K562 (cell line): ENCODE measurements around the gene MBNL1. TPM values are rescaled to one million over a fixed set of nuclear protein-coding genes. Genes with fewer than 3 reads are reported as not detected.

Experiments used
- CBFA2T3 ChIP-seq: fragments of 450-650 bp; IDR thresholded peaks from 2 replicates; pipeline ENCODE4 v1.6.1; 2017
- CC2D1A ChIP-seq: fragments of 450-650 bp; IDR thresholded peaks from 2 replicates; pipeline ENCODE4 v1.6.1; 2017; ENCODE audit warnings: mild to moderate bottlenecking
- GATAD2A ChIP-seq: fragments of 450-650 bp; IDR thresholded peaks from 2 replicates; pipeline ENCODE4 v1.6.1; 2017
- GATAD2B ChIP-seq: fragments of 450-650 bp; IDR thresholded peaks from 2 replicates; pipeline ENCODE4 v1.6.1; 2017; ENCODE audit warnings: mild to moderate bottlenecking, borderline replicate concordance
- HDGF ChIP-seq: fragments of 450-650 bp; IDR thresholded peaks from 2 replicates; pipeline ENCODE4 v1.6.1; 2016
- JUND ChIP-seq, 2 experiments: IDR thresholded peaks; 2 replicates in 1 of 2; 3 replicates in 1 of 2; pipeline ENCODE4 v1.6.1; 2011; ENCODE audit warnings: borderline replicate concordance in 2 of 2, low read depth in 2 of 2, low read length in 2 of 2, improper control_type of control experiment in 1 of 2, missing biosample characterization in 1 of 2, missing genetic modification characterization in 1 of 2, missing genetic modification reagents in 1 of 2
- NFRKB ChIP-seq: fragments of 450-650 bp; IDR thresholded peaks from 2 replicates; pipeline ENCODE4 v1.6.1; 2016; ENCODE audit warnings: low read depth
- NR2C2 ChIP-seq, 2 experiments: fragments of 200-800 bp in 1 of 2; sonication (Bioruptor generic) in 1 of 2; sonication (generic) in 1 of 2; formaldehyde crosslinking in 1 of 2; IDR thresholded peaks; 2 replicates each; pipeline versions ENCODE4 v1.6.1 to v1.8.0; 2016 to 2022; ENCODE audit warnings: mild to moderate bottlenecking in 1 of 2, missing compliant biosample characterization in 1 of 2, missing genetic modification characterization in 1 of 2, missing genetic modification reagents in 1 of 2
- RBFOX2 ChIP-seq: fragments of 200-400 bp; formaldehyde crosslinking; IDR thresholded peaks from 2 replicates; pipeline ENCODE4 v1.6.1; 2017; ENCODE audit warnings: low read depth, mild to moderate bottlenecking, low read length, moderate library complexity
- SIX5 ChIP-seq, 2 experiments: IDR thresholded peaks; 2 replicates each; pipeline ENCODE4 v1.6.1; 2011; ENCODE audit warnings: low read length in 2 of 2, borderline replicate concordance in 1 of 2, low read depth in 1 of 2, mild to moderate bottlenecking in 1 of 2, moderate library complexity in 1 of 2; ENCODE audit not compliant: insufficient read depth in 1 of 2
- TAF1 ChIP-seq: IDR thresholded peaks from 2 replicates; pipeline ENCODE4 v1.6.1; 2011; ENCODE audit warnings: mild to moderate bottlenecking, low read length, moderate library complexity; ENCODE audit not compliant: insufficient read depth, control insufficient read depth, severe bottlenecking; ENCODE audit errors: extremely low read depth
- TRIM28 ChIP-seq: fragments of 450-650 bp; IDR thresholded peaks from 2 replicates; pipeline ENCODE4 v1.6.1; 2017
- polyA plus RNA-seq, 8 experiments: library from polyadenylated mRNA; depleted of rRNA in 4 of 8; stranded (reverse) in 5 of 8; unstranded in 3 of 8; fragments of >200 nt; fragmentation: Nextera tagmentation in 2 of 8; fragmentation: Illumina TruSeq in 1 of 8; extraction: Ambion mirVana in 2 of 8; extraction: Trizol in 1 of 8; gene quantifications; 2 replicates each; pipeline versions ENCODE4 v1.2.1 to v1.2.3, GENCODE V29; 2011 to 2014; ENCODE audit warnings: inconsistent platforms in 1 of 8, missing spikeins in 1 of 8
- total RNA-seq, 7 experiments: library from RNA; depleted of rRNA in 6 of 7; stranded (reverse); fragments of >200 nt in 6 of 7; fragmentation: Illumina TruSeq in 2 of 7; extraction: Trizol in 2 of 7; gene quantifications; 2 replicates each; pipeline versions ENCODE4 v1.2.1 to v1.2.3, GENCODE V29; 2011 to 2021; ENCODE audit warnings: low replicate concordance in 1 of 7
- TF ChIP-seq, protein P1 (sequence below): sonication (generic); formaldehyde crosslinking; IDR thresholded peaks from 2 replicates; pipeline ENCODE4 v1.8.0; 2022; ENCODE audit warnings: missing genetic modification reagents, mild to moderate bottlenecking, borderline replicate concordance
- TF ChIP-seq, protein P2 (sequence below): fragments of 450-650 bp; IDR thresholded peaks from 2 replicates; pipeline ENCODE4 v1.7.1; 2018; ENCODE audit warnings: mild to moderate bottlenecking, low read depth; ENCODE audit not compliant: partially characterized antibody
- TF ChIP-seq, protein P3 (sequence below): sonication (generic); formaldehyde crosslinking; IDR thresholded peaks from 2 replicates; pipeline ENCODE4 v1.8.0; 2022; ENCODE audit warnings: missing genetic modification reagents, mild to moderate bottlenecking, moderate library complexity, borderline replicate concordance
- TF ChIP-seq, protein P4 (sequence below), 2 experiments: fragments of 450-650 bp in 1 of 2; IDR thresholded peaks; 2 replicates each; pipeline ENCODE4 v1.6.1; 2011 to 2017; ENCODE audit warnings: low read depth in 2 of 2, antibody characterized with exemption in 1 of 2, borderline replicate concordance in 1 of 2, low read length in 1 of 2, mild to moderate bottlenecking in 1 of 2, mixed read lengths in 1 of 2; ENCODE audit not compliant: control insufficient read depth in 1 of 2

MBNL1 gene
- total and polyA plus RNA-seq, 9 of the 15 experiments (the other 6 are each of a cell fraction or from before 2014, with no cell fraction given): 70.3 to 243 (median 220) TPM

DNA sequence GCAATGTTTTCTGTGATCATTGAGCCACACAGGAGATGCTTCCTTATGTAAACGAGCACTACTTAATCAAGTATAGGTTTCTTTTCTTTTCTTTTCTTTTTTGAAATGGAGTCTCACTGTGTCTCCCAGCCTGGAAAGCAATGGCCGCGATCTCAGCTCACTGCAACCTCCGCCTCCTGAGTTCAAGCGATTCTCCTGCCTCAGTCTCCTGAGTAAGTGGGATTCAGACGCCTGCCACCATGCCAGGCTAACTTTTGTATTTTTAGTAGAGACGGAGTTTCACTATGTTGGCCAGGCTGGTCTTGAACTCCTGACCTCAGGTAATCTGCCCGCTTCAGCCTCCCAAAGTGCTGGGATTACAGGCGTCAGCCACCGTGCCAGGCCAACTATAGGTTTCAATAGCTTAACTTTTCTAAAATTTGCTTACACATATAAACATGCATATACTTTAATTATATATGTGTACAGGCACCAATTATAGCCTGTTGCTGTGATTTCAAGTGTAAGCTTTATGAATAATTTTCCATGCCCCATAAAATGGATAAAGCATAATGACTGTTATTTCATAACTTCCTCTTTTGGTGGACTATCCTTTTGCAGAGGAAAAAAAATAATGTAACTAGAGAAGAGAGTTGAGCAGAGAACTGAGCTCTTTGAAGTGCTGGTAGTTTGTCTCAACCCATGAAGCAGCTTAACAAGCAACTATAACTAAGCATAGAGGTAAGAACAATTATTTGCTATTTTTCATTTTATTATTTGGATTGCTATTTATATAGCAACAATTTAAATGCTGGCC lies 24.8 kb upstream of the MBNL1 start (continued):
- TF ChIP-seq, protein P1, sequence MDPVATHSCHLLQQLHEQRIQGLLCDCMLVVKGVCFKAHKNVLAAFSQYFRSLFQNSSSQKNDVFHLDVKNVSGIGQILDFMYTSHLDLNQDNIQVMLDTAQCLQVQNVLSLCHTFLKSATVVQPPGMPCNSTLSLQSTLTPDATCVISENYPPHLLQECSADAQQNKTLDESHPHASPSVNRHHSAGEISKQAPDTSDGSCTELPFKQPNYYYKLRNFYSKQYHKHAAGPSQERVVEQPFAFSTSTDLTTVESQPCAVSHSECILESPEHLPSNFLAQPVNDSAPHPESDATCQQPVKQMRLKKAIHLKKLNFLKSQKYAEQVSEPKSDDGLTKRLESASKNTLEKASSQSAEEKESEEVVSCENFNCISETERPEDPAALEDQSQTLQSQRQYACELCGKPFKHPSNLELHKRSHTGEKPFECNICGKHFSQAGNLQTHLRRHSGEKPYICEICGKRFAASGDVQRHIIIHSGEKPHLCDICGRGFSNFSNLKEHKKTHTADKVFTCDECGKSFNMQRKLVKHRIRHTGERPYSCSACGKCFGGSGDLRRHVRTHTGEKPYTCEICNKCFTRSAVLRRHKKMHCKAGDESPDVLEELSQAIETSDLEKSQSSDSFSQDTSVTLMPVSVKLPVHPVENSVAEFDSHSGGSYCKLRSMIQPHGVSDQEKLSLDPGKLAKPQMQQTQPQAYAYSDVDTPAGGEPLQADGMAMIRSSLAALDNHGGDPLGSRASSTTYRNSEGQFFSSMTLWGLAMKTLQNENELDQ: no peak
- TF ChIP-seq CC2D1A (peak; percentile 61), GATAD2A (0 out of 2 replicates have a peak, but pooled peaks have one; percentile 38), JUND (IDR thresholded peaks at IDR 0.05; ENCODE audit: borderline replicate concordance, low read depth, low read length) (0 out of 2 replicates have a peak, but pooled peaks have one; percentile 1), JUND (tag; IDR thresholded peaks at IDR 0.05; ENCODE audit: borderline replicate concordance, low read depth, low read length) (no peak; the same call in 2 of the 3 replicates), NFRKB (peak; percentile 77; the same call in 1 of the 2 replicates), CBFA2T3 (no peak), TAF1 (no peak), HDGF (no peak), SIX5 (IDR thresholded peaks at IDR 0.05; ENCODE audit: borderline replicate concordance in 1 of 2, insufficient read depth in 1 of 2, low read depth in 1 of 2, low read length in 2 of 2) (no peak), TRIM28 (peak; percentile 82; the same call in 1 of the 2 replicates), GATAD2B (peak; percentile 49; the same call in 1 of the 2 replicates), RBFOX2 (peak; percentile 46; the same call in 1 of the 2 replicates), NR2C2 (CRISPR knock-in tag; IDR thresholded peaks at IDR 0.05) (no peak), NR2C2 (tag; IDR thresholded peaks at IDR 0.05) (peak; percentile 71)
- TF ChIP-seq, protein P2, sequence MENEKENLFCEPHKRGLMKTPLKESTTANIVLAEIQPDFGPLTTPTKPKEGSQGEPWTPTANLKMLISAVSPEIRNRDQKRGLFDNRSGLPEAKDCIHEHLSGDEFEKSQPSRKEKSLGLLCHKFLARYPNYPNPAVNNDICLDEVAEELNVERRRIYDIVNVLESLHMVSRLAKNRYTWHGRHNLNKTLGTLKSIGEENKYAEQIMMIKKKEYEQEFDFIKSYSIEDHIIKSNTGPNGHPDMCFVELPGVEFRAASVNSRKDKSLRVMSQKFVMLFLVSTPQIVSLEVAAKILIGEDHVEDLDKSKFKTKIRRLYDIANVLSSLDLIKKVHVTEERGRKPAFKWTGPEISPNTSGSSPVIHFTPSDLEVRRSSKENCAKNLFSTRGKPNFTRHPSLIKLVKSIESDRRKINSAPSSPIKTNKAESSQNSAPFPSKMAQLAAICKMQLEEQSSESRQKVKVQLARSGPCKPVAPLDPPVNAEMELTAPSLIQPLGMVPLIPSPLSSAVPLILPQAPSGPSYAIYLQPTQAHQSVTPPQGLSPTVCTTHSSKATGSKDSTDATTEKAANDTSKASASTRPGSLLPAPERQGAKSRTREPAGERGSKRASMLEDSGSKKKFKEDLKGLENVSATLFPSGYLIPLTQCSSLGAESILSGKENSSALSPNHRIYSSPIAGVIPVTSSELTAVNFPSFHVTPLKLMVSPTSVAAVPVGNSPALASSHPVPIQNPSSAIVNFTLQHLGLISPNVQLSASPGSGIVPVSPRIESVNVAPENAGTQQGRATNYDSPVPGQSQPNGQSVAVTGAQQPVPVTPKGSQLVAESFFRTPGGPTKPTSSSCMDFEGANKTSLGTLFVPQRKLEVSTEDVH: no peak
- TF ChIP-seq, protein P3, sequence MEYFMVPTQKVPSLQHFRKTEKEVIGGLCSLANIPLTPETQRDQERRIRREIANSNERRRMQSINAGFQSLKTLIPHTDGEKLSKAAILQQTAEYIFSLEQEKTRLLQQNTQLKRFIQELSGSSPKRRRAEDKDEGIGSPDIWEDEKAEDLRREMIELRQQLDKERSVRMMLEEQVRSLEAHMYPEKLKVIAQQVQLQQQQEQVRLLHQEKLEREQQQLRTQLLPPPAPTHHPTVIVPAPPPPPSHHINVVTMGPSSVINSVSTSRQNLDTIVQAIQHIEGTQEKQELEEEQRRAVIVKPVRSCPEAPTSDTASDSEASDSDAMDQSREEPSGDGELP: no peak
- TF ChIP-seq, protein P4, sequence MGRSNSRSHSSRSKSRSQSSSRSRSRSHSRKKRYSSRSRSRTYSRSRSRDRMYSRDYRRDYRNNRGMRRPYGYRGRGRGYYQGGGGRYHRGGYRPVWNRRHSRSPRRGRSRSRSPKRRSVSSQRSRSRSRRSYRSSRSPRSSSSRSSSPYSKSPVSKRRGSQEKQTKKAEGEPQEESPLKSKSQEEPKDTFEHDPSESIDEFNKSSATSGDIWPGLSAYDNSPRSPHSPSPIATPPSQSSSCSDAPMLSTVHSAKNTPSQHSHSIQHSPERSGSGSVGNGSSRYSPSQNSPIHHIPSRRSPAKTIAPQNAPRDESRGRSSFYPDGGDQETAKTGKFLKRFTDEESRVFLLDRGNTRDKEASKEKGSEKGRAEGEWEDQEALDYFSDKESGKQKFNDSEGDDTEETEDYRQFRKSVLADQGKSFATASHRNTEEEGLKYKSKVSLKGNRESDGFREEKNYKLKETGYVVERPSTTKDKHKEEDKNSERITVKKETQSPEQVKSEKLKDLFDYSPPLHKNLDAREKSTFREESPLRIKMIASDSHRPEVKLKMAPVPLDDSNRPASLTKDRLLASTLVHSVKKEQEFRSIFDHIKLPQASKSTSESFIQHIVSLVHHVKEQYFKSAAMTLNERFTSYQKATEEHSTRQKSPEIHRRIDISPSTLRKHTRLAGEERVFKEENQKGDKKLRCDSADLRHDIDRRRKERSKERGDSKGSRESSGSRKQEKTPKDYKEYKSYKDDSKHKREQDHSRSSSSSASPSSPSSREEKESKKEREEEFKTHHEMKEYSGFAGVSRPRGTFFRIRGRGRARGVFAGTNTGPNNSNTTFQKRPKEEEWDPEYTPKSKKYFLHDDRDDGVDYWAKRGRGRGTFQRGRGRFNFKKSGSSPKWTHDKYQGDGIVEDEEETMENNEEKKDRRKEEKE (IDR thresholded peaks at IDR 0.05; ENCODE audit: borderline replicate concordance in 1 of 2, control insufficient read depth in 1 of 2, low read depth in 2 of 2, low read length in 1 of 2): 0 out of 4 replicates have a peak, but pooled peaks of 1 of the 2 experiments have one; percentile 15
